ENCODE results near the gene ZBTB33.

- no peak for TF ChIP-seq SREBF2 (IDR thresholded peaks at IDR 0.05)
- no peak for TF ChIP-seq BCL3 (IDR thresholded peaks at IDR 0.05)
- TF ChIP-seq POLR2A (IDR thresholded peaks at IDR 0.05; ENCODE audit: low read length): no peak
- TF ChIP-seq MYC (IDR thresholded peaks at IDR 0.05; ENCODE audit: borderline replicate concordance, low read length): no peak
- TF ChIP-seq CTCF (IDR thresholded peaks at IDR 0.05): no peak
- no peak for TF ChIP-seq SMC3 (IDR thresholded peaks at IDR 0.05)
These were observed 43.5 kb upstream of the ZBTB33 start for GRCh38 chrX:120207009-120207605.

All from A549 (cell line).